GM20431 (cell line): Measurements from ENCODE around the gene PAQR8.
"Not testable (repeated sequence)": the region's sequence is repeated elsewhere in the genome, so short reads cannot be mapped to it uniquely, and the experiment has no call there.

ENCODE experiments used
- in situ Hi-C: fragments of 300-500 bp; cut with MseI, MboI; formaldehyde crosslinking; loops from one replicate; pipeline ENCODE4 v1.15.0; 2020; ENCODE audit warnings: low sequenced_read_pairs; ENCODE audit not compliant: unreplicated experiment

Gene PAQR8

DNA sequence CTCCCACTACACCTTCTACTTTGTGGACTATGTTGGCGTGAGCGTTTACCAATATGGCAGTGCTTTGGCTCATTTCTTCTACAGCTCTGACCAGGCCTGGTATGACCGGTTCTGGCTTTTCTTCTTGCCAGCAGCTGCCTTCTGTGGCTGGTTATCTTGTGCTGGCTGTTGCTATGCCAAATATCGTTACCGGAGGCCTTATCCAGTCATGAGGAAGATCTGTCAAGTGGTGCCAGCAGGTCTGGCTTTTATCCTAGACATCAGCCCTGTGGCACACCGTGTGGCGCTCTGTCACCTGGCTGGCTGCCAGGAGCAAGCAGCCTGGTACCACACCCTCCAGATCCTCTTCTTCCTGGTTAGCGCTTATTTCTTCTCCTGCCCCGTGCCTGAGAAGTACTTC lies 41.7 kb downstream of the PAQR8 start:
- in situ Hi-C loops: loop anchor here (10.0 to 25.0 kb wide), 3 partner anchors 119 to 261 kb away; partner anchors contain the start of genes MCM3 and TRAM2

DNA sequence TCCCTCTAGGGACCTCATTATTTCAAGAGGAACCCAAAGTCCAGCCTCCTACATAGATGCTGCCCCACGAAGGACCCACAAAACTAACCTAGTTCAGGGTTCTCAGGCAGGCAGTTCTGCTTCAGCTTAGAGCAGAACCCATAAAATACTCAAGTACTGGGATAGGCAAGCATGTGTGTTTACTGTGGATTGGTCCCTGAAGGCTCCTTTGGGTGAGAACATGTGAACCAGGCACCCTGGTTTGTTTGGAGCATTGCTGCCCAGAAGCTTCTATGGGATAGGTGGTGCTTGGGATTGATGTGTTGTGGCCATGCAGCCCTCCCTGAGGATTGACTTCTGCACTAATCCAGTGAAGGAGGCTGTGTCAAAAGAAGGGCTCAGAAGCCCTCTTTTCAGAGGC lies 43.3 kb downstream of the PAQR8 start:
- in situ Hi-C loops: loop anchor here (10.0 to 25.0 kb wide), 3 partner anchors 120 to 260 kb away; partner anchors contain the start of genes MCM3 and TRAM2

DNA sequence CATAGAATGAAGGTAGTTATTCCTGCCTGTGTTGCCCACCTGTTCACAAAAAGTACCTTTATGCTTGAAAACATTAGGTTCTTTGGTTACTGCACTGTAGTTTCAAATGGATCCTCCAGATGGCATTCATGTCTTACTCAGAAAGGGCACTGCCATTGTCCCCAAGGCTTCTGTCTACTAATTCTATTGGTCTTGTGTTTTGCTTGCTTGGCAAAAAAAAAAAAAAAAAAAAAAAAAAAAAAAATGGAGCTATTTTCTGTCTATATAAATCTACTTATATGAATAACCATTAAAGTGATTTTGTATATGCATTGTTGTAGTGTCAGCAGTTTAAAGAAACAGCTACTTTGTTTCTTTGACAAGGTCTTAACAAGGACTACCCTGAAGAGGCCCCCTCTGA lies 45.5 kb downstream of the PAQR8 start:
- in situ Hi-C loops: loop anchor here (10.0 to 25.0 kb wide), 3 partner anchors 123 to 257 kb away; partner anchors contain the start of genes MCM3 and TRAM2

DNA sequence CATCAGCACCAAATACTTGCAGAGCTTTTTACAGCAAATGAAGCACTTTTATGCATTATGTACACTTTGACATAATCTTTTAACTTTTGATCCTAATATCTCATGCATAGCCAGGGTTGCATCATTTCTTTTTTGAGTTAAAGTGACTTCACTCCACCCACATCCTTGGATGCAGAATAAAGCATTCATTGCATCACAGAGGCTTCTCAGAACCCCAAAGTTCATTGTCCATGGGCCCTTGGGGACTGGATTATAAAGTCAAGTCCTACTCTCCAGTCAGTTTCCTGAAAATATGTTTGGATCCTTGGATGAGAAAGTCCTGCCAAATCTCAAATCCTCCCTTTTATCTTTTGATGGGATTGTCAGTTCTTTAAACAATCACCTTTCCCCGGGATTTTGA lies 47.5 kb downstream of the PAQR8 start:
- in situ Hi-C loops: loop anchor here (10.0 to 25.0 kb wide), 3 partner anchors 125 to 255 kb away; partner anchors contain the start of genes MCM3 and TRAM2

DNA sequence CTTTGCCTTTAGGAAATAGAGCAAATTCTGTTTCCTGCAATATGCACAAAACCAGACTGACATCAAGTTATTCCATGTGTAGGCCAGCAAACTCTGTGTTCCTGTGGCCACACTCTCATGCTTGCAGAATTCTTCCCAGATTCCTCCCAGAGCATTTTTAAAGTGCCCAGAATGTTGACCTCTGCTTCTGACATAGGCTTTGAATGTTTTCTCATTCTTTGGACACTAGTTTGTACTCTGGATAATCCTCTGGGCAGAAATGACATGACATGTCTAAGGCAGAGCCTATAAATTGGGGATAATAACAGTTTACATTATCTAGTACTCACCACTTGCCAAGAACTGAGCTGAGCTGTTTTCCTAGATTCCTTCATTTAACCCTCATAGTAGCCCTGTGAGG lies 49.0 kb downstream of the PAQR8 start:
- in situ Hi-C loops: loop anchor here (25.0 kb wide), 1 partner anchor 176 kb away; the partner anchor contains the start of gene TRAM2

DNA sequence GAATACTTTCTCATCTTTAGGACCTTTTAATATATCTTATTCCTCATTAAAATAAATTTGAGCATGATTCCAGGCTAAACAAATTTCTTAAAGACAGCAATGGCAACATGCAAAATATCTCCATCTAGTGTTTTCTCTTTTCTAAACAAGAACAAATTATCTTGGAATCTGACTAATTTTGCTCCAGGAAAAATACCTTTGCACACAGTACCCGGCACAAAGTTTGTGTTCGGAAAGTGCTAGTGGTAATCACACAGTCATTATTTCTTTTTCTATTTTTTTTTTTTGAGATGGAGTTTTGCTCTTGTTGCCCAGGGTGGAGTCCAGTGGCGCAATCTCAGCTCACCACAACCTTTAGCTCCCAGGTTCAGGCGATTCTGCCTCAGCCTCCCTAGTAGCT lies 50.0 kb downstream of the PAQR8 start:
- in situ Hi-C loops: loop anchor here (25.0 kb wide), 1 partner anchor 175 kb away; the partner anchor contains the start of gene TRAM2

DNA sequence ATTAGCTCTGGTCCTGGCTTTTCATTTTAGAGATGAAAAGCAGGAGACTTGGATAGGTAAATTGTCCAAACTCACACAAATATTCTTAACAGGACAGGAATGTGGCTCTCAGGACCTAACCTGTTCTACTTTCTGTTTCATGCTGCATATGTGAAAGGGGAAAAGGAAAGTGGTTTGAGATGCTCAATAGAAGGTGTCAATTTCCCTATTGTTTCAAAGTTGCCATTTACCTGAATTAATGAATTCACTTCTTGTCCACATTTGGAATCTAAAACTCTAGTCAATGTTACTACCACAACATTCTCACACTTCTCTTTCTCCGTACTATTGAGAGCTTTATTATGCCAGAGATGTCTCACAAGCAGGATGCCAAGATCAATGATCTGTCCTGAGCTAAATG lies 53.4 kb downstream of the PAQR8 start:
- in situ Hi-C loops: loop anchor here (25.0 kb wide), 1 partner anchor 172 kb away; the partner anchor contains the start of gene TRAM2

DNA sequence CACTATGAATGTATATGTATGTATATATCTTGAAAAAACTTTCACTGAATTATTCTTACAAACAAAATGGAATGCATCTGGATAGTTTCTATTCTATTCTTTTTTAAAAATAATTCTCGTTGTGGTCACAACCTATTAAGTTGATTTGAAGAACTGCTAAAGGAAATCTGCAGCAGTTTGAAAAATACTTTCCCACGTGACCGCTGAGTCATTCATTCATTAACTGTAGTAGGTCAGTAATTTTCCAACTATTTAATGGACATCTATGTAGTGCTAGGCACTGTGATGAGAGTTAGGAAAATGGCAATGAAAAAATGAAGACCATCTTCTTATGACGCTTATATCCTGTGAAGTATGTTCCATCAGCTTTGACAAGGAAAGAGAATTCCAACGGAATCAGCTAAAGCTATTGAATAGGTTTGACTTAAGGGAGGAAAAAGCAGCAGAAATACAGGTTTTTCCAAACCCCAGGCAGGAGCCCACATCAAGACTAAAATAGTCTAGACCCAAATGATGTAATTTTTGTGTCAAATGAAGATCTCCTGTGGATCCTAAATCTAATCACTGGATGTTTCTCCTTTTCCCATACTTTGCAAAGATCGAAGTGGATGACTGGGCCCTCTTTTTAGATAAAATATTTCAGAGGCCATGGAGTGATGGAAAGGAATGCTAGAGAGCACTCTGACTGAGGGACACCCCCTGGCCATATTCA lies 54.1 kb downstream of the PAQR8 start:
- in situ Hi-C loops: loop anchor here (25.0 kb wide), 1 partner anchor 171 kb away; the partner anchor contains the start of gene TRAM2

DNA sequence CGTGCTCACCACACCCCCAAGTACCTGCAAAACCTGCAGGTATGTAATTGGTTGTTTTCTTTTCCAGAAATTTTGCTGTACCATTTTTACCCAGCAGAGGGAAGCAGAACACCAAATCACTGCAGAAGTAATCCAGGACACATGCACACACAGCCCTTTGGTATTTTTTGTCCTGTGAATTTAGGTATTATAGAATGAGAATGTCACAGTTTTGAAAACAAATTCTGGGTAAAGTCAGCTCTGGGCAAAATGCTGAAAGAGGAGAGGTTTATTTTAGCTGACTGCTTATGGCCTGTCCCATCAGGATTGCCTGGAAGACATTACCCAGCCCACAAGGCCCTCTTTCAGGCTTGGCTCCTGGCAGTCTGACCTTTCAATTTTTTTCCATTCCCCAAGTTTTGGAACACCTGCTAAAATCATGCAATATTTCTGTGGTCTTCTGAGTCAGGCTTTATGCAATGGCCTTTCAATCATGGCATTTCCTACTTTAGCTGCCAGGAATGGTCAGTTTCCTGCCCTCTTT lies 54.7 kb downstream of the PAQR8 start:
- in situ Hi-C loops: loop anchor here (25.0 kb wide), 1 partner anchor 171 kb away; the partner anchor contains the start of gene TRAM2

DNA sequence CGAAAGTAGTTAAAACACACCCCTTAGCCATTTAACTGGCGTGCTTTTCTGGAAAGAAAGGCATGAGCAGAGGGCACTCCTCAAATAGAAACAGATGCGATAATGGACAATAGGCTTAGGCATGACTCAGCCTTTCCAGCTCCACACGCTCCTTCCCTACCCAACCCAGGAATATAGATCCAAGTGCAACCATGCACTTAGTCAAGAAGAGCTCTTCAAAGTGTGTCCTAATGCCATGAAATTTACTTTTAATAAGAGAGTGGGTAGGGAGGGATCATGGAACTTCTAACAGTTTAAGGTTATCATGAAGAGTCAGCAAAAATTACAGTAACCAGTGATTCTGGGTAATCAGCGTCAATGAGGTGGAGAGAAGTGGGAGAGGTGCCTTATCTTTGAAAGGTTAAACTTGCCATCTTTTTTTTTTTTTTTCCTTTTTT lies 55.7 kb downstream of the PAQR8 start:
- in situ Hi-C loops: loop anchor here (25.0 kb wide), 1 partner anchor 170 kb away; the partner anchor contains the start of gene TRAM2

DNA sequence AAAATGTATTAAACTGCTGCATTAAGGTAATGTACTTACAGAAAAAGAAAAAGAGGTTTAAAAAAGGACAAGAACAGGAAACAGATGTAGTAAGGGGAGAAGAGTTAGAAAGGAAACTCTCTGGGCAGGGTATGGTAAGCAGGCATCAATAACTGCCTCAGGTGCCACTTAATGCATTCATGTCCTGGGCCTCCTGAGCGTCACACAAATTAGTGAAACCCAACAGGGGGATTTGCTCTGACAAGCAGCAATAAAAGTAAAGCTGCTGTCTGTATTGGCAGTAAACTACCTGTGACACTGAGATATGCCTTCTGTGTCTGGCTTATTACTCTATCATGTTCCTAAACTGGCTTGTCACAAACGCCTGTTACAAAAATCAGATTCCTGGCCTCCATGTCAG lies 56.7 kb downstream of the PAQR8 start:
- in situ Hi-C loops: loop anchor here (25.0 kb wide), 1 partner anchor 169 kb away; the partner anchor contains the start of gene TRAM2

DNA sequence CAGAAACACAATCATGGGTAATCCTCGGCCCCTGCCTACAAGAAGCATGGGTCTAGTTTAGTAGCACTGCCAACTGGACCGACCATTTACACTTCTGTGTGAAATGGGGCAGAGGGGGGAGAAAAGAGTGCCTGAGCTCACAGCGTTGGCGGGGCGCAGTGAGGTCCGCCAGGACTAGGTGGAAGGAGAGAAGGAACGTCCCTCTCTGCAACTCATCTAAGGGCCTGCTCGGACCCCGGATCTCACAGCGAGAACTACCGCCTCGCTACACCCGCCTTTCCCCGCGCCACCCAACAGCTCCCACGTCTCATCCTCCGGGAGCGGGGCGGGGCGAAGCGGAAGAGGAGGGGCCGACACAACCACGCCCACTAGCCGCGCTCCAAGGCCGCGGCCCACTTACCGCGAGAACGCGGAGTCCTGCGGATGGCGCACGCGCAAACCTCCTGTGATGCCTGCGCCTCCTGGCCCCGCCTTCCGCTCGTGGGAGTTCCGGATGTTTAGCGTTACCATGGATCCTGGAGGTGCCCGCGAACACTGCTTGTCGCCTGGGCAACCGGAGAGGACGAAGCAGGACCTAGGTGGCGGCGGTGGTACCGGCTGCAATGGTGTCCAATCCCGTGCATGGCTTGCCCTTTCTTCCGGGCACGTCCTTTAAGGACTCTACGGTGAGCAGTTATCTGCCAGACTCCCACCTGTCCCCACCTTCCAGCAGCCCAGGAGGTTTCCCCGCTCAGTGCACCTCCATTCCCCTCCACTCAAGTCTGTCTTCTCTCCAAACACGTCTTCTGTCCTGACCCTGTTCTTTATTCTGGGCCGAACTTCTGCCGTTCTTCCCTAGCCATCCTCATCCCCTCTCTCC lies 58.1 kb downstream of the PAQR8 start, which contains the start of gene EFHC1:
Gene EFHC1 (plus strand): TSS at position 534 of the 859 bp plus-strand sequence. CDS start 69 bp downstream, at position 603.
- in situ Hi-C loops: loop anchor here (25.0 kb wide), 1 partner anchor 167 kb away; the partner anchor contains the start of gene TRAM2

DNA sequence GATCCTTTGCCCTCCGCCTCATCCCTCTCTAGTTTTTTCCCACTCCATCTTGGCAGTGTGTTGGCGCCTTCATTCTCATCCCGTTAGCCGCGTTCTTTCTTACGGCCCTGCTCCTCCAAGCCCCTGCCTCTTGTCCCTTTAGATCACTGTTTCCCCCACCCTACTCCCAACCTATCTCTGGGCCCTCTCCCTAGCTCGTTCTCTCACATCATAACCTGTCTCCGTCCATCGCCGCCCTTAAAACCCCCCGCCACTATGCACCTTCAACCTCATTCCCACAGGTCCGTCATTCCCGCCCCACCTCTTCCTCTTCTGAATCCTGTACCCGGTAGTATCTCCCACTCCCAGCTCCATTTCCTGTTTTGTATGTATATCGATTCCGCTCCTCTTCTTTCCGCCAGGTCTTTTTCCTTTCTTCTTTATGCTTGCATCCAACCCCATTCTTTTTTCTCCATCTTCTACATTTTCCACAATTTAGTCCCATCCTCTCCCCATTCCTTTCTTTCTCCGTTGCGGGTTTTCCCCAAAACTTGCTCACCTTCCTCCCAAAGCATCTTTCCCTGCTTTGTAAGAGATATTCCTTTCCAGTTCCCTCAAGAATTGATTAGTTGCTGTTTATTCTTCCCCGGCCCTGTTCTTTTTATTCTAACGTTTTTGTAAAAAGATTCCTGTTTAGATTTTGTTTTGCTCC lies 58.9 kb downstream of the PAQR8 start:
- in situ Hi-C loops: loop anchor here (25.0 kb wide), 1 partner anchor 166 kb away; the partner anchor contains the start of gene TRAM2

DNA sequence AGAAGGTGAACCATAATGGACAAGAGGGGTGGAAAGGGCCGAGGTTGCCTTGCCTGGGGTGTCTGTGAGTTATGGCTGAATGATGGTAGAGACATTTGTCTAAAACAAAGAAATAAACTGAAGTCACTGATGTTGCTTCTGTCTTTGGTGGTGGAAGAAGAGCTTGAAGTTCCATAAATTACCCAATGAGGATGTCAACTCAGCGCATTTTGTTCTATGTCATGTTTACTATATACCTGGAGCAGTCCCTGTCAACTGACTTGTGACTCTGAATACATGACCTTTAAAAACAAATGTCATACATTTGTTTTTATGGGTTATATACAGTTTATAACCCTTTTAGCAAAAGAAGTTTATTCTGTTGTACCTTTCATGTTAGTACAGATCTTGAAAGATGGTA lies 60.2 kb downstream of the PAQR8 start:
- in situ Hi-C loops: loop anchor here (25.0 kb wide), 1 partner anchor 165 kb away; the partner anchor contains the start of gene TRAM2

DNA sequence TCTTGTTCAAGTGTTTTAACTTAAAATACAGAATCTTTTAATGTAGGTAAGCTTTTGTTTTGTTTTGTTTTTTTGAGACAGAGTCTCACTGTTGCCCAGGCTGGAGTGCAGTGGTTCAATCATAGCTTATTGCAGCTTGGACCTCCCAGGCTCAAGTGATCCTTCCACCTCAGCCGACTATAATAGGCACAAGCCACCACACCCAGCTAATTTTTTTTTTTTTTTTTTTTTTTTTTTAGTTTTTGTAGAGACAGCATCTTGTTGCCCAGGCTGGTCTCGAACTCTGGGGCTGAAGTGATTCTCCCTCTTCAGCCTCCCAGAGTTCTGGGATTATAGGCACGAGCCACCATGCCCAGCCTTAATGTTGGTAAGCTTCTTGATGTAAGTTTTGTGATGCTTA lies 61.5 kb downstream of the PAQR8 start:
- in situ Hi-C loops: loop anchor here (25.0 kb wide), 1 partner anchor 164 kb away; the partner anchor contains the start of gene TRAM2

DNA sequence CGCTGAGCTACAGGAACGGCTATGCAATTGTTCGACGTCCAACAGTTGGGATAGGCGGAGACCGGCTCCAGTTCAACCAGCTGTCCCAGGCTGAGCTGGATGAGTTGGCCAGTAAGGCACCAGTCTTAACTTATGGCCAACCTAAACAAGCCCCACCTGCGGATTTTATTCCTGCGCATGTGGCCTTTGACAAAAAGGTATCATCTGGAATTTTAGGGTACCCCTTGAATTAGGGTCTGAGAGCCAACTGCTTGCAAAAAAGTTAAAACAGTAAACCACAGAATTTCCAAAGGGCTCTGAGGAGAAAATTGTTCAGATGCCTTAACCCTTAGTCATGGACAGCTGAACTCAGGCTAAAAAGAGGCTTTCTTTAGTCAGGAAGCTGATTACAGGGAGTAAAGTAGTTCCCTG lies 62.0 kb downstream of the PAQR8 start:
- in situ Hi-C loops: loop anchor here (25.0 kb wide), 1 partner anchor 163 kb away; the partner anchor contains the start of gene TRAM2

DNA sequence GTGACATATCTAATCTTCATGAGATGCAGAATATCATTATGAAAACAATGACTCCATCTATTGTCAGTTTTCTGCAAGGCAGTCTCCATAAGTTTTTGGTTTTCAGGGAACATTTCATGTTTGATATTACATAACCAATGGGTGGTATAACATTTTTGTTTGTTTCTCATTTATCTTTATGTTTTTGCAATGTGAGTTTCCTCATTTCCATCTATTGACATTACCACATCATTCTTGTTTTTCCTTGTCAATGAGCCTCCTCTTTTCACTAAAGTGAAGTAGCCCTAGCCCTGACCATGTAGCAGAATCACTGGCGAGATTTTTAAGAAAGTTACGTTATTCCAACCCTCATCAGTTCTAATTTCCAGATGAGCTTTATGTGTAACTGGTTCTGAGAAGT lies 62.6 kb downstream of the PAQR8 start:
- in situ Hi-C loops: loop anchor here (25.0 kb wide), 1 partner anchor 163 kb away; the partner anchor contains the start of gene TRAM2

DNA sequence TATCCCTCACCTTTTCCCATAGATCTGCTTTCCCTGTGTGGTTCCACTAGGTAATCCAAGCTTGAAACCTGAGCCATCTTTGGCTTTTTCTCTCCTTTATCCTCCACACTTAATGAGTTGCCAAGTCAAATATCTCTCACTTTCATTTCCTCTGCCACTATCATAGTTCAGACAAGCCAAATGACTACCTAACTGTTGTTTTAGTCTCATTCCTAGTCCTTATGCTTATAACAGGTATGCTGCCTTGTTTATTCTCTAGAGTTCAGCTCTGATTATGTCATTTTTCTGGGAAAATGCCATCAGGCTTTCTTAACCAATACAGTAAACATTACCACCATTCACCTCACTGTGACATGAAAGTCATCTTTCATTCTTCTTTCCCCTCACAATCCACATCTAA lies 64.7 kb downstream of the PAQR8 start:
- in situ Hi-C loops: no loop called here

DNA sequence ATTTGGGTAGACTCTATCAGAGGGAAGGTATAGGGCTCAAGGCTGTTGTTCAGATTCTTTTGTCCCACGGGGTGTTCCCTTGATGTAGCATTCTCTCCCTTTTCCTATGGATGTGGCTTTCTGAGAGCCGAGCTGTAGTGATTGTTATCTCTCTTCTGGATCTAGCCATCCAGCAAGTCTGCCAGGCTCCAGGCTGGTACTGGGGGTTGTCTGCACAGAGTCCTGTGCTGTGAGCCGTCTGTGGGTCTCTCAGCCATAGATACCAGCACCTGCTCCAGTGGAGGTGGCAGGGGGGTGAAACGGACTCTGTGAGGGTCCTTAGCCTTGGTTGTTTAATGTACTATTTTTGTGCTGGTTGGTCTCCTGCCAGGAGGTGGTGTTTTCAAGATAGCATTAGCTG lies 71.3 kb downstream of the PAQR8 start:
- in situ Hi-C loops: not testable (repeated sequence)
